Measurements from ENCODE around the gene SYT9. TPM values are rescaled to one million over a fixed set of nuclear protein-coding genes. Genes with fewer than 3 reads are reported as not detected.

Gene SYT9
- total and polyA plus RNA-seq, 2 of the 8 experiments (the other 6 are each of a cell fraction or from before 2014, with no cell fraction given): 1.5 to 2.9 TPM

DNA sequence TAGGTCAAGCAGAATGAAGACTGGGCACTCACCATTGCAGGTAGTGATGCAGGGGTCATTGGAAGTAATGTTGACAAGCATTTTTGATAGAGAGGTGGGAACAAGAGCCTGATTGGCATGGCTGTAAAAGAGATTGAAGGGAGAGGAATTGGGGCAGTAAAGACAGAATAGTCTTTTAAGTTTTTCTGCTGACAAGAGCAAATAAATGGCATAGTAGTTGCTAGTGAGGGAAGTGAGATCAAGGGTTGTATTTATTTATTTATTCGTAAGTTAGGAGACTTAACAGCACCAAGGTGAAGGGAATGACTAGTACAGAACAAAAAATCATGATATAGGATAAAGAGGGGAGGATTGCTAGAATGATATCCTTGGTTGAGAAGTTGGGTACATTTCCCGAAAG, 11.0 kb downstream of the SYT9 start:
- Histone ChIP-seq H2BK15ac (ENCODE audit: low read length) (no peak overlapping the region), H3K23ac (ENCODE audit: insufficient read length) (no peak overlapping the region), H3K27me3 (replicated peaks in 1 of 4; ENCODE audit: control insufficient read depth in 3 of 4, extremely low read depth in 1 of 4, insufficient read depth in 3 of 4, low read length in 3 of 4) (no peaks in the 10 kb centered on the region), H3K27ac (ENCODE audit: low read depth, low read length) (no peak overlapping the region), H2BK20ac (ENCODE audit: low read length) (no peak overlapping the region), H3K4me2 (ENCODE audit: insufficient read depth in 1 of 2, low read depth in 2 of 2, low read length in 2 of 2) (no peak overlapping the region), H4K20me1 (replicated peaks in 1 of 2; ENCODE audit: control insufficient read depth in 1 of 2, insufficient read depth in 2 of 2, low read length in 2 of 2) (no peaks in the 10 kb centered on the region), H2BK120ac (replicated peaks; ENCODE audit: low read depth, low read length) (no peak overlapping the region), H3K79me2 (ENCODE audit: control insufficient read depth in 1 of 2, insufficient read depth in 2 of 2, low read length in 2 of 2) (no peaks in the 10 kb centered on the region), H3K56ac (replicated peaks; ENCODE audit: insufficient read length, low read depth, low read length) (no peak overlapping the region), H2BK5ac (ENCODE audit: low read depth, low read length) (no peak overlapping the region), H3K9me3 (ENCODE audit: insufficient read depth in 2 of 2, low read depth in 1 of 2, low read length in 1 of 2) (no peaks in the 10 kb centered on the region), H3K4me1 (replicated peaks in 1 of 4; ENCODE audit: control insufficient read depth in 3 of 4, insufficient read depth in 4 of 4, low read length in 3 of 4) (no peaks in the 10 kb centered on the region), H2AFZ (ENCODE audit: low read length) (no peak overlapping the region), H4K91ac (replicated peaks; ENCODE audit: insufficient read length, low read length) (no peak overlapping the region), H2AK5ac (ENCODE audit: low read depth, low read length) (no peak overlapping the region), H3K36me3 (ENCODE audit: control insufficient read depth in 2 of 4, insufficient read depth in 4 of 4, low read length in 3 of 4) (no peaks in the 10 kb centered on the region), H4K5ac (ENCODE audit: insufficient read length, low read depth, low read length) (no peak overlapping the region), H3K23me2 (ENCODE audit: low read depth, low read length) (peaks cover 2% of the 10 kb centered on the region; the same call in 1 of the 2 replicates), H3K9ac (replicated peaks in 1 of 4; ENCODE audit: extremely low read depth in 1 of 4, low read depth in 3 of 4, low read length in 3 of 4) (no peak overlapping the region), H3K79me1 (ENCODE audit: low read depth, low read length) (no peaks in the 10 kb centered on the region), H3K18ac (ENCODE audit: extremely low read depth, low read length) (no peak overlapping the region), H3K14ac (ENCODE audit: insufficient read length) (no peak overlapping the region), H3K4ac (replicated peaks; ENCODE audit: insufficient read length, low read depth, low read length) (no peak overlapping the region), H4K8ac (ENCODE audit: extremely low read depth, insufficient read depth, low read length) (no peak overlapping the region), H2BK12ac (ENCODE audit: low read depth, low read length) (no peak overlapping the region), H3K4me3 (ENCODE audit: extremely low read depth in 1 of 4, insufficient read depth in 2 of 4, low read depth in 3 of 4, low read length in 4 of 4) (no peak overlapping the region)
- no peak for FAIRE-seq
- ChIA-PET CTCF (ENCODE audit: partially characterized antibody) (interaction anchor here (2.0 kb wide), 1 partner anchor 16 kb away, joined by 10 read pairs; no protein-coding TSS in a partner anchor), POLR2A (ENCODE audit: partially characterized antibody) (no interaction called here)
- 41% methylated on average over 2 of the region's 2 CpGs; no CpG with 5 or more reads in 1 of the 2 experiments for WGBS, 2 experiments (ENCODE audit: extremely low coverage in 1 of 2, insufficient coverage in 1 of 2, insufficient read length in 1 of 2, insufficient replicate concordance in 2 of 2, low coverage in 1 of 2, low lambda C conversion rate in 2 of 2, missing lambda C conversion rate in 1 of 2)
- DNase-seq (ENCODE audit: low read depth in 1 of 2, low spot score in 2 of 2): no peak
- TF ChIP-seq POLR2AphosphoS5 (IDR thresholded peaks at IDR 0.05; ENCODE audit: low read depth, low read length): no peak
- no peak for TF ChIP-seq POU5F1 (IDR thresholded peaks at IDR 0.05; ENCODE audit: low read depth, low read length)
- no peak for TF ChIP-seq GABPA (IDR thresholded peaks at IDR 0.05; ENCODE audit: borderline replicate concordance, insufficient read depth, low read length)
- no peak for TF ChIP-seq TAF7 (optimal IDR thresholded peaks at IDR 0.05; ENCODE audit: borderline replicate concordance, low read depth, low read length)
- no peak for TF ChIP-seq EP300 (IDR thresholded peaks at IDR 0.05; ENCODE audit: borderline replicate concordance in 1 of 2, low read depth in 2 of 2, low read length in 2 of 2)
- TF ChIP-seq CBX8 (IDR thresholded peaks at IDR 0.05; ENCODE audit: borderline replicate concordance, low read depth, low read length): no peak
- no peak for TF ChIP-seq RBBP5 (IDR thresholded peaks at IDR 0.05; ENCODE audit: borderline replicate concordance, low read depth, low read length)
- TF ChIP-seq TEAD4 (IDR thresholded peaks at IDR 0.05; ENCODE audit: low read depth, low read length): no peak
- TF ChIP-seq SP4 (IDR thresholded peaks at IDR 0.05; ENCODE audit: low read length): no peak
- TF ChIP-seq HDAC6 (IDR thresholded peaks at IDR 0.05; ENCODE audit: low read depth, low read length): no peak
- no peak for TF ChIP-seq SIX5 (IDR thresholded peaks at IDR 0.05; ENCODE audit: low read depth, low read length)
- TF ChIP-seq SP1 (IDR thresholded peaks at IDR 0.05; ENCODE audit: low read depth, low read length): no peak
- TF ChIP-seq MAX (IDR thresholded peaks at IDR 0.05): no peak
- TF ChIP-seq CEBPB (IDR thresholded peaks at IDR 0.05; ENCODE audit: low read depth, low read length): no peak
- TF ChIP-seq MAFK (IDR thresholded peaks at IDR 0.05; ENCODE audit: low read depth, low read length): no peak
- no peak for TF ChIP-seq TAF1 (IDR thresholded peaks at IDR 0.05; ENCODE audit: low read depth, low read length)

Data from H1 (cell line).